HepG2 (cell line): ENCODE measurements around the gene ACVR1C. TPM values are rescaled to one million over a fixed set of nuclear protein-coding genes. Genes with fewer than 3 reads are reported as not detected.

Source experiments
- EP300 ChIP-seq, 3 experiments: sonication (generic) in 1 of 3; formaldehyde crosslinking in 1 of 3; IDR thresholded peaks; 2 replicates each; pipeline versions ENCODE4 v1.5.1 to v1.6.1; 2011 to 2020; ENCODE audit warnings: low read depth in 2 of 3, low read length in 2 of 3, borderline replicate concordance in 1 of 3, improper control_type of control experiment in 1 of 3, mild to moderate bottlenecking in 1 of 3, missing genetic modification reagents in 1 of 3, moderate library complexity in 1 of 3
- HINFP ChIP-seq: sonication (generic); formaldehyde crosslinking; IDR thresholded peaks from 2 replicates; pipeline ENCODE4 v1.4.0; 2020; ENCODE audit warnings: low read depth, mild to moderate bottlenecking, missing genetic modification reagents
- HOMEZ ChIP-seq: IDR thresholded peaks from 2 replicates; pipeline ENCODE4 v1.6.1; 2016; ENCODE audit warnings: low read depth
- MEIS2 ChIP-seq: sonication (generic); formaldehyde crosslinking; IDR thresholded peaks from 2 replicates; pipeline ENCODE4 v1.9.0; 2021; ENCODE audit warnings: mild to moderate bottlenecking, missing genetic modification reagents
- RBFOX2 ChIP-seq: fragments of 200-400 bp; formaldehyde crosslinking; IDR thresholded peaks from 2 replicates; pipeline ENCODE4 v1.6.1; 2017; ENCODE audit warnings: low read depth, mild to moderate bottlenecking, low read length
- ZNF24 ChIP-seq: fragments of 450-650 bp; IDR thresholded peaks from 2 replicates; pipeline ENCODE4 v1.6.1; 2017; ENCODE audit warnings: antibody characterized with exemption, mild to moderate bottlenecking
- ZNF337 ChIP-seq: sonication (generic); formaldehyde crosslinking; IDR thresholded peaks from 2 replicates; pipeline ENCODE4 v1.5.1; 2020; ENCODE audit warnings: missing genetic modification reagents, low read depth, mild to moderate bottlenecking, borderline replicate concordance
- ZNF430 ChIP-seq: sonication (generic); formaldehyde crosslinking; IDR thresholded peaks from 2 replicates; pipeline ENCODE4 v1.9.0; 2021; ENCODE audit warnings: mild to moderate bottlenecking, missing genetic modification reagents
- ZNF543 ChIP-seq: sonication (generic); formaldehyde crosslinking; IDR thresholded peaks from 2 replicates; pipeline ENCODE4 v1.4.0; 2020; ENCODE audit warnings: mild to moderate bottlenecking, missing genetic modification reagents
- ZNF549 ChIP-seq: sonication (generic); formaldehyde crosslinking; IDR thresholded peaks from 2 replicates; pipeline ENCODE4 v1.5.0; 2020; ENCODE audit warnings: missing genetic modification reagents
- ZNF550 ChIP-seq: sonication (generic); formaldehyde crosslinking; IDR thresholded peaks from 2 replicates; pipeline ENCODE4 v1.4.0; 2020; ENCODE audit warnings: mild to moderate bottlenecking, missing genetic modification reagents, borderline replicate concordance
- ZNF564 ChIP-seq: sonication (generic); formaldehyde crosslinking; IDR thresholded peaks from 2 replicates; pipeline ENCODE4 v1.8.1; 2023; ENCODE audit warnings: mild to moderate bottlenecking, missing genetic modification reagents
- ZNF567 ChIP-seq: sonication (generic); formaldehyde crosslinking; IDR thresholded peaks from 2 replicates; pipeline ENCODE4 v1.8.1; 2023; ENCODE audit warnings: mild to moderate bottlenecking, missing genetic modification reagents, borderline replicate concordance
- ZNF577 ChIP-seq: sonication (generic); formaldehyde crosslinking; IDR thresholded peaks from 2 replicates; pipeline ENCODE4 v1.4.0; 2020; ENCODE audit warnings: mild to moderate bottlenecking, low read depth, missing genetic modification reagents, borderline replicate concordance
- ZNF652 ChIP-seq: IDR thresholded peaks from 2 replicates; pipeline ENCODE4 v1.6.1; 2016; ENCODE audit warnings: low read depth, borderline replicate concordance
- polyA plus RNA-seq, 8 experiments: library from polyadenylated mRNA; depleted of rRNA in 3 of 8; stranded (reverse) in 7 of 8; unstranded in 1 of 8; fragments of >200 nt; fragmentation: Illumina TruSeq in 4 of 8; extraction: Trizol in 4 of 8; gene quantifications; 2 replicates each; pipeline versions ENCODE4 v1.2.1 to v1.2.3, GENCODE V29; 2011 to 2016; ENCODE audit warnings: low read depth in 4 of 8, missing spikeins in 1 of 8, mixed read lengths in 1 of 8; ENCODE audit not compliant: insufficient read depth in 1 of 8
- total RNA-seq, 5 experiments: library from RNA; depleted of rRNA; stranded (reverse); fragments of >200 nt; fragmentation: Illumina TruSeq; extraction: Trizol; gene quantifications; 2 replicates each; pipeline ENCODE4 v1.2.3, GENCODE V29; 2016; ENCODE audit warnings: low read depth in 1 of 5
- TF ChIP-seq, protein P1 (sequence below): sonication (generic); formaldehyde crosslinking; IDR thresholded peaks from 2 replicates; pipeline ENCODE4 v1.4.0; 2020; ENCODE audit warnings: missing genetic modification reagents, borderline replicate concordance
- TF ChIP-seq, protein P2 (sequence below): sonication (generic); formaldehyde crosslinking; IDR thresholded peaks from 2 replicates; pipeline ENCODE4 v1.4.0; 2020; ENCODE audit warnings: mild to moderate bottlenecking, missing genetic modification reagents

ACVR1C gene
- total and polyA plus RNA-seq, 2 of the 13 experiments (the other 11 are each of a cell fraction or from before 2014, with no cell fraction given) = 0.05 to 1.0 TPM

- TF ChIP-seq HOMEZ (CRISPR knock-in tag) (0 out of 2 replicates have a peak, but pooled peaks have one; percentile 25), ZNF550 (CRISPR knock-in tag) (0 out of 2 replicates have a peak, but pooled peaks have one; percentile 9), ZNF430 (CRISPR knock-in tag) (no peak), ZNF549 (CRISPR knock-in tag) (peak; percentile 50; the same call in 1 of the 2 replicates), ZNF24 (no peak), EP300 (IDR thresholded peaks at IDR 0.05; ENCODE audit: low read depth in 2 of 2, low read length in 2 of 2) (0 out of 4 replicates have a peak, but pooled peaks of 1 of the 2 experiments have one; percentile 7), EP300 (CRISPR knock-in tag; IDR thresholded peaks at IDR 0.05; ENCODE audit: borderline replicate concordance) (no peak), MEIS2 (CRISPR knock-in tag) (peak; percentile 51; the same call in 1 of the 2 replicates), HINFP (CRISPR knock-in tag) (no peak), ZNF577 (CRISPR knock-in tag) (no peak), ZNF564 (peak; percentile 92), ZNF567 (CRISPR knock-in tag) (no peak), ZNF652 (no peak), RBFOX2 (peak; percentile 33; the same call in 1 of the 2 replicates), ZNF337 (no peak), ZNF543 (CRISPR knock-in tag) (peak; percentile 76; the same call in 1 of the 2 replicates)
- TF ChIP-seq, protein P1, sequence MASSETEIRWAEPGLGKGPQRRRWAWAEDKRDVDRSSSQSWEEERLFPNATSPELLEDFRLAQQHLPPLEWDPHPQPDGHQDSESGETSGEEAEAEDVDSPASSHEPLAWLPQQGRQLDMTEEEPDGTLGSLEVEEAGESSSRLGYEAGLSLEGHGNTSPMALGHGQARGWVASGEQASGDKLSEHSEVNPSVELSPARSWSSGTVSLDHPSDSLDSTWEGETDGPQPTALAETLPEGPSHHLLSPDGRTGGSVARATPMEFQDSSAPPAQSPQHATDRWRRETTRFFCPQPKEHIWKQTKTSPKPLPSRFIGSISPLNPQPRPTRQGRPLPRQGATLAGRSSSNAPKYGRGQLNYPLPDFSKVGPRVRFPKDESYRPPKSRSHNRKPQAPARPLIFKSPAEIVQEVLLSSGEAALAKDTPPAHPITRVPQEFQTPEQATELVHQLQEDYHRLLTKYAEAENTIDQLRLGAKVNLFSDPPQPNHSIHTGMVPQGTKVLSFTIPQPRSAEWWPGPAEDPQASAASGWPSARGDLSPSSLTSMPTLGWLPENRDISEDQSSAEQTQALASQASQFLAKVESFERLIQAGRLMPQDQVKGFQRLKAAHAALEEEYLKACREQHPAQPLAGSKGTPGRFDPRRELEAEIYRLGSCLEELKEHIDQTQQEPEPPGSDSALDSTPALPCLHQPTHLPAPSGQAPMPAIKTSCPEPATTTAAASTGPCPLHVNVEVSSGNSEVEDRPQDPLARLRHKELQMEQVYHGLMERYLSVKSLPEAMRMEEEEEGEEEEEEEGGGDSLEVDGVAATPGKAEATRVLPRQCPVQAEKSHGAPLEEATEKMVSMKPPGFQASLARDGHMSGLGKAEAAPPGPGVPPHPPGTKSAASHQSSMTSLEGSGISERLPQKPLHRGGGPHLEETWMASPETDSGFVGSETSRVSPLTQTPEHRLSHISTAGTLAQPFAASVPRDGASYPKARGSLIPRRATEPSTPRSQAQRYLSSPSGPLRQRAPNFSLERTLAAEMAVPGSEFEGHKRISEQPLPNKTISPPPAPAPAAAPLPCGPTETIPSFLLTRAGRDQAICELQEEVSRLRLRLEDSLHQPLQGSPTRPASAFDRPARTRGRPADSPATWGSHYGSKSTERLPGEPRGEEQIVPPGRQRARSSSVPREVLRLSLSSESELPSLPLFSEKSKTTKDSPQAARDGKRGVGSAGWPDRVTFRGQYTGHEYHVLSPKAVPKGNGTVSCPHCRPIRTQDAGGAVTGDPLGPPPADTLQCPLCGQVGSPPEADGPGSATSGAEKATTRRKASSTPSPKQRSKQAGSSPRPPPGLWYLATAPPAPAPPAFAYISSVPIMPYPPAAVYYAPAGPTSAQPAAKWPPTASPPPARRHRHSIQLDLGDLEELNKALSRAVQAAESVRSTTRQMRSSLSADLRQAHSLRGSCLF (CRISPR knock-in tag) = no peak
- TF ChIP-seq, protein P2, sequence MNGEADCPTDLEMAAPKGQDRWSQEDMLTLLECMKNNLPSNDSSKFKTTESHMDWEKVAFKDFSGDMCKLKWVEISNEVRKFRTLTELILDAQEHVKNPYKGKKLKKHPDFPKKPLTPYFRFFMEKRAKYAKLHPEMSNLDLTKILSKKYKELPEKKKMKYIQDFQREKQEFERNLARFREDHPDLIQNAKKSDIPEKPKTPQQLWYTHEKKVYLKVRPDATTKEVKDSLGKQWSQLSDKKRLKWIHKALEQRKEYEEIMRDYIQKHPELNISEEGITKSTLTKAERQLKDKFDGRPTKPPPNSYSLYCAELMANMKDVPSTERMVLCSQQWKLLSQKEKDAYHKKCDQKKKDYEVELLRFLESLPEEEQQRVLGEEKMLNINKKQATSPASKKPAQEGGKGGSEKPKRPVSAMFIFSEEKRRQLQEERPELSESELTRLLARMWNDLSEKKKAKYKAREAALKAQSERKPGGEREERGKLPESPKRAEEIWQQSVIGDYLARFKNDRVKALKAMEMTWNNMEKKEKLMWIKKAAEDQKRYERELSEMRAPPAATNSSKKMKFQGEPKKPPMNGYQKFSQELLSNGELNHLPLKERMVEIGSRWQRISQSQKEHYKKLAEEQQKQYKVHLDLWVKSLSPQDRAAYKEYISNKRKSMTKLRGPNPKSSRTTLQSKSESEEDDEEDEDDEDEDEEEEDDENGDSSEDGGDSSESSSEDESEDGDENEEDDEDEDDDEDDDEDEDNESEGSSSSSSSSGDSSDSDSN = peak; percentile 98
These were observed at the start of gene ACVR1C (continued) for GRCh38 chr2:157628477-157629415.
